GM12892 (cell line): ENCODE data around the gene RNF133.

Source experiments
- POLR2A ChIP-seq: IDR thresholded peaks from 2 replicates; pipeline ENCODE4 v1.6.1; 2011; ENCODE audit warnings: low read depth, low read length, control low read depth
- POLR2AphosphoS5 ChIP-seq: IDR thresholded peaks from 2 replicates; pipeline ENCODE4 v1.6.1; 2011; ENCODE audit warnings: low read depth, low read length, control low read depth
- TAF1 ChIP-seq: IDR thresholded peaks from 2 replicates; pipeline ENCODE4 v1.6.1; 2011; ENCODE audit warnings: low read depth, mild to moderate bottlenecking, control low read depth, low read length, borderline replicate concordance

DNA sequence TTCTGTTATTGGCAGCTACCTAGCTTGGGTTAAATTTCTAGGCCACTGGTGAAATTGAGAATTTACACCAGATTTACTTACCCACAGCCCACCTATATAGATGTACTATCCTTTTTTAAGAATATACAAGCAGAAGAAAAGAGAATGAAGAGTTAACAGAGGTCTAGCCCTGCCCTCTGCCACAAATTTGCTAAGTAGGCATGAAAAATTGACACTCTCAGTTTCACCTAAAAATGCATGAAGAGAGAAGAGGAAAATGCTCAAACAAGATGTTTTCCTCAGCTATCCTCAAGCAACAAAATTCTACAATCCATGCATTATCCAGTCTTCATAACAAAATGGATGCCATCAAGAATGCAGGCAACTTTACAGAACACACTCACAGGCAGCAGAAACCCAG lies 28.4 kb upstream of the RNF133 start:
- TF ChIP-seq POLR2AphosphoS5 (no peak), POLR2A (no peak), TAF1 (no peak)
